CD4-positive, alpha-beta T cell treated with Interferon alpha-2 for 1 hour (primary cell): ENCODE measurements around the gene USP22.
A peak's percentile ranks its signal among the peaks of the same experiment; 100 is the strongest.

Experiments
- DNase-seq, 2 donors: peaks; one replicate each; pipeline ENCODE4 v3.0.0-alpha.2; 2020 to 2022

The USP22 gene

DNA sequence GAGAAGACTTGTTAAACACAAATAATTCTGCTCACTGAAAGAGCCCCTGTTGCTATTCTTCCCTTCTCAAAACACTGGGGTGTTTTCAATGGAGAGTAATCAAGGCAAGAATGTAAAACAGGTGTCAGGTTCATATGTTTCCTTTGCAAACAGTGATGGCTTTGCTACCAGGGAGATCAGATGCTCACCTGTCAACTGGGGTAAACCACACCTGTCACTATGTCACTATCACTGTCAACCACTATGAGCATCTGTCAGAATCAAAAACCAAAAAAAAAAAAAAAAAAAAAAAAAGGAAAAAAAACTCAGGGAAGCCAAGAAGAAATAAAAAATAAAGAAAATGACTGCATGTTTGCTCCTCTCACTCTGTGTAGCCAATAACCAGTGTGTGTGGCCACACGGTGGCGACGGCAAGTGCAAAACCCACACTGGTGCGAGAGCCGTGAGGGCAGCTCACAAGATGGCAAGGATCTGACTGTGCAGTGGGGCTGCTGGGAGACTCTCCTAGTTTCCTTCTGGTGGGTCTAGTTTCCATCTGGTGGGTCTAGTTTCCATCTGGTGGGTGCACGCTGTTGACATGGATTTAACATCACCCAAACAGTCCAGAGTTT is 22.7 kb downstream of the USP22 start:
- peak; percentile 45 to 64 for DNase-seq

DNA sequence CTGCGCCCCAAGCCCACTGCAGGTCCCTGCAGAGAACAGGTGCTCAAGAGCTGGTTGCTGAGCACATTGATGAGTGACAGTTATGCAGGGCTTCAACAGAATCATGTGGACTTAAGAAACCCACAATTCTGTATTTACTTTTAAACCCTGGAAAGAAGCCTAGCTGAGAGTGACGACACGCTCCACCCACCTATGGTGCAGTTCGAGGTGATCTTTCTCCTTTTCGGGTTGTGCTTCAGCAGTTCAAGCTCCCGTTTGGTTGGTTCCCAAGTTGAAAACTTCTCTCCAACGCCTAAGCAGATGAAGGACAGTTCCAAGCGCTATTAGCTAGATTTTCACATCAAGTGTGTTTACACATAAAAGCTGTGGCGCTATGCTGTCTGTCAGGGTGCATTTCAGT is 23.9 kb downstream of the USP22 start:
- no peak for DNase-seq

GRCh38 chr17:21017861-21018260 is 24.9 kb downstream of the USP22 start:
- no peak for DNase-seq

DNA sequence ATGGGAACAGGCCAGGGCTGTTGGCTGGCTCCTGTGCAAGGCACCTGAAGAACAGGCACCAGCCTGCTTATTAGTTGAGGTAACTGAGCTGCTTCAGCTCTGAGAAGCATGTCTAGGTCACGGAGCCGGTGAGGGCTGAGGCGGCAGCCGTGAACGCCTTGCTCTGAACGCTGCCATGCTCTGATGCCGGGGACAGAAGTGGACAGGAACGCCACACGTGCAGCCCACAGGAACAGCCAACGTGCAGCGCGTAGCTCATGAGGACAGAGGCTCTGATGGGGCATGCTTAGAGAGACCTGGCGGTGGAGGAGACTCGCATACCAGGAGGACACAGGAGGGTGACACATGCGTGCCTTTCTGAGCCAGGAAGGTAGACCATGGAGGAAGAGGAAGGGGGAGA is 25.6 kb downstream of the USP22 start:
- no peak for DNase-seq

GRCh38 chr17:21016826-21017225 is 26.0 kb downstream of the USP22 start:
- DNase-seq: no peak

DNA sequence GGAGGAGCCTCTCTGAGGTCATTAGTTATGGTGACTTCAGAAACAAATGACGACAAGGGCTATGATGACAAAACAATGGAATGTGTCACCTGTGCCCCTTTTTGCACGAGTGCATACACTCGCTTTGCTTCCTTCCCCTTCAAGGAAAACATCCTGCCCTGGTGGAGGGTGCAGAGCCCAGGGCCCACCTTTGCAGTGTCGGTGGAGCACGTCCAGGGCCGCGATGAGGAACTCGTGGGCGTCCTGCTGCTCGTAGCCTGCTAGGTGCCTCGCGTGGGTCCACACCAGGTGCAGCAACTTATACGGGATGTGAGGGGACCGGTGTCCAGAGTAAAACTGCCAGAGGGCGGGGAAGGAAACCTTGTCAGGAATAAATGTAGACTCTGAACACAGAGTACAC is 27.2 kb downstream of the USP22 start:
- DNase-seq: no peak

- DNase-seq: no peak
Measured at GRCh38 chr17:21014498-21014897, 28.3 kb downstream of the USP22 start.

DNA sequence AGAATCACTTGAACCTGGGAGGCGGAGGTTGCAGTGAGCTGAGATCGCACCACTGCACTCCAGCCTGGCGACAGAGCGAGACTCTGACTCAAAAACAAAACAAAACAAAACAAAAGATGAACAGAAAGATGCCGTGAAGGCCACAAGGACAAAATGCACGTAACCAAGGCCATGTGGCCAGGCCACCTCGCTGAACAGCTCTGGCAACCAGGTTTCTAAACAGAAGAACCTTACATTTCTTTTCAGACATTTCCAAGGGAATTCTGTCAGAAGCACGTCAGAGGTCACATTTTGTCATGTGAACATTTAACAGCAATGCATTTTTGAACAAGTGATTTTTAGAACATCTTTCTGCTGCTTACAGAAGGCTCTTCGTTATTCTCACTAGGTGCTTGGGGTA is 28.8 kb downstream of the USP22 start:
- DNase-seq: no peak

DNA sequence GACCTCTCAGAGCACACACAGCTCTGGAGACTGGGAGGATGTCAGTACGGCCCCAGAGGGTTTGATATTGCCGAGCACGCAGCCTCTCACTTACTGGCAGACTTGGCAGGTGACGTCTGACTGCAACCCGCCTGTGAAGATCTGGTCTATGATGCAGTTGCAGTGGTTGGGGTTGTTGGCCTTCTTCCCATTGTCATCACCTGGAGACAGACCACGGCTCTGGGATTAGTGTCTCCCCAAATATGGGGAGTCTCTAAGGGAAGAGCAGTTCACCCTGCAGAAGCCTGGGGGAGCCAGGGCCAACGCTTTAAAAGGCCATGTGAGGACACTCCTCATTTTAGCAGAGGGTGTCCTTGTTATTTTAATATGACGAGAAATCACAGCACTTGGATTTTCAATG is 30.1 kb downstream of the USP22 start:
- DNase-seq: no peak

GRCh38 chr17:21010705-21011596 is 31.9 kb downstream of the USP22 start:
- no peak for DNase-seq

GRCh38 chr17:21008992-21009671 is 33.7 kb downstream of the USP22 start:
- no peak for DNase-seq

DNA sequence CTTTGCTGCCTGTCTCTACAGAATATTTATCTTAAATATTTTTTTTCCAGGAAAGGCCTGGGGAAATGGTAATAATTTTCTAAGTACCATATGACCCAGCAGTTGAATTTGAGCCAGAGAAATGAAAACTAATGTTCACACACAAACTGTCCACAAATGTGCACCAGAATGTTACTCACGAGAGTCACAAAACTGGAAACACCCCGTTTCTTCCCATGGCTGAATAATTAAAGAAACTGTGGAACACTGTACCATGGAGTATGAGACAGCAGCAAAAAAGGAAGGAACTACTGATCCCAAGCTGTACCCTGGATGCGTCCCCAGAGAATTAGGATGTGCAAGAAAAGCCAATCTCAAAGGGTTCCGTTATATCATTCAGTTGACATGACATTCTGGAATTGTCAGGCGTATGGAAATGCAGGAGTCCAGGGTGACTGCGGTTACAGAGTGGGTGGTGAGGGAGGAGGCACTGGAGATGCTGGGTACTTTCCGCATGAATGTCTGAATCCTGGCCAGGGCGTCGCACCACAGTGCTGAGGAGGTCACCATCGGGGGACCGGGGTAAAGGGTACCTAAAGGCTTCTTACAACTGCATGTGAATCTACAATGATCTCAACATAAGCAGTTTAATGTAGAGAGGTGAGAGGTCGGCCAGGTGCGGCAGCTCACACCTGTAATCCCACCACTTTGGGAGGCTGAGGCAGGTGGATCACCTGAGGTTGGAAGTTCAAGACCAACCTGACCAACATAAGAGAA is 34.5 kb downstream of the USP22 start:
- no peak for DNase-seq

- DNase-seq: no peak
Measured at GRCh38 chr17:21007646-21008045, 35.2 kb downstream of the USP22 start.

GRCh38 chr17:21005803-21006202 is 37.0 kb downstream of the USP22 start:
- no peak for DNase-seq

GRCh38 chr17:21005367-21005766 is 37.4 kb downstream of the USP22 start:
- DNase-seq: no peak

- DNase-seq: no peak
Measured at GRCh38 chr17:21004016-21004930, 38.5 kb downstream of the USP22 start.

DNA sequence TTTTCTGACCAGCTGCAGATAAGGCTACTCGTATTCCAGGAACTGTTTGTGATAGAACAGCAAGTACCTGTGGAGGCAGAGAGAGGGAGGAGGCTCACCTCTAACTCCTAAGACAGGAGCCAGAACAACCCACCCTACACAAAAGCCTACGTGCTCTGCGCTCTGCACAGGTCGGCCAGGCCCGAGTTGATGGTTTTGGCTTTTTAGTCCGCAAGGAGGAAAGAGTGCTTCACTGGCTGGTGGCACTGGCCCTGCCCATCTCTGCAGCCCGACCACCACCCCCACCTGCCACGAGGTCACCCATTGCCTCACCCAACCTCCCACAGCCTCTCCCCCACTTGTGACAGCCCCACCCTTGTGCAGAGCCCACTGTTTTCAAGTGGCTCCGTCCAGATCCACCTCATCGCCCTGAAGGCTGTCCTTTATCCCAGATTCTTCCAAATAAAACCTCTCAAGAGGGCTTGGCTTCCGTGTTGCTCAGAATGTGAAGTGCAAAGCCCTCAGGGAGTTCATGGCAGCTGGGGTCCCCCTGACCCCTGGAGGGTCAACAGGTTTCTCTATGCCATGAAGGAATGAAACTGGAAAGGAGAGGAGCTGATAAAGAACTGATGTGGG is 39.7 kb downstream of the USP22 start:
- DNase-seq: no peak

DNA sequence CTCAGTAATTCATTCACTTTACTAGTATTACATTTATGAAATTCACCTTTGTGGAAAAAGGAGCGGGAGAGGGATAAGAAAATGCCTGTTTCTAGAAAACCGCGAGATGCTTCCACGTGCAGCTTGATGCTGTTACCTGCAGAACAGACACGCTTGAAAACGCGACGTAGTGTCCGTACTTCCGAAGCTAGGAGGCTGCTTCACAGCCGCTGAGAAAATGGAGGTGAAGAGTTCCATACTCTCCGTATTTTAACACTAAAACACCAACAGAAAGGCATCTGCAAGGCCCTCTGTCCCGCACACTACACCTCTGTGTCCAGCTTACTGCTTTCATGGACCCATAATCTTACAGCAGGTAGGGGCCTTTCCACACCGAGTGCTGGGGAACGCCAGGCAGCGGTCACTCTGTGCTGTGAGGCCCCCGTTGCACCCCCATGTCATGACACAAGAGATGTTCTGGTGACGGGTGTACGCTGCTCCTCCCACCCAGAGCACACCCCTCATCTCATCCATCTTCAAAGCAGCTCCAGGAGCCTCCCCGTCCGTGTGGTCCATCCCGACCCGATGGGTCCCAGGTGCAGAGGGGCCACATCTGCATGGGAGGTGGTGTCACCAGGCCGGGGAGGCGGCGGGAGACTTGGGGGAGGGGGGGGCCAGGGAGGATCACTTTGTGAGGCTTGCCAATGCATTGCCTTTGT is 40.4 kb downstream of the USP22 start:
- no peak for DNase-seq

GRCh38 chr17:21001813-21002221 is 41.0 kb downstream of the USP22 start:
- no peak for DNase-seq

- no peak for DNase-seq
Measured at GRCh38 chr17:21001111-21001812, 41.5 kb downstream of the USP22 start.
